ENCODE results near the gene UBE2V1.
"Not testable (repeated sequence)": the region's sequence is repeated elsewhere in the genome, so short reads cannot be mapped to it uniquely, and the experiment has no call there.

- TF ChIP-seq CTCF (IDR thresholded peaks at IDR 0.05); ZFX (IDR thresholded peaks at IDR 0.05; ENCODE audit: borderline replicate concordance): not testable (repeated sequence)
Measured at GRCh38 chr20:50063763-50064162, 49.2 kb downstream of the UBE2V1 start.
